Smooth muscle cell (in vitro differentiated cells): ENCODE measurements around the gene THEMIS. TPM values are rescaled to one million over a fixed set of nuclear protein-coding genes. Genes with fewer than 3 reads are reported as not detected.

Experiments
- DNase-seq: peaks from one replicate; lab custom pipeline; 2025; ENCODE audit not compliant: unreplicated experiment; lab: John Stamatoyannopoulos, UW
- H2AFZ ChIP-seq: fragments of 200-600 bp; sonication (generic); 2 replicates; pipeline ENCODE4 v1.6.0; 2016; ENCODE audit warnings: antibody characterized with exemption, low read depth, mild to moderate bottlenecking
- H3F3A ChIP-seq: fragments of 200-600 bp; sonication (generic); 2 replicates; pipeline ENCODE4 v1.6.0; 2017; ENCODE audit warnings: antibody characterized with exemption, low read depth
- H3K27ac ChIP-seq: fragments of 200-600 bp; sonication (generic); 2 replicates; pipeline ENCODE4 v1.5.1; 2016; ENCODE audit warnings: low read depth, mild to moderate bottlenecking
- H3K27me3 ChIP-seq: fragments of 200-600 bp; sonication (generic); 2 replicates; pipeline ENCODE4 v1.6.1; 2016; ENCODE audit warnings: low read depth, mild to moderate bottlenecking
- H3K36me3 ChIP-seq: fragments of 200-600 bp; sonication (generic); 2 replicates; pipeline ENCODE4 v1.5.1; 2016; ENCODE audit warnings: low read depth
- H3K4me1 ChIP-seq: fragments of 200-600 bp; sonication (generic); 2 replicates; pipeline ENCODE4 v1.5.1; 2016; ENCODE audit warnings: low read depth
- H3K4me2 ChIP-seq: fragments of 200-600 bp; sonication (generic); 2 replicates; pipeline ENCODE4 v1.6.0; 2016; ENCODE audit warnings: mild to moderate bottlenecking
- H3K4me3 ChIP-seq: fragments of 200-600 bp; sonication (generic); 2 replicates; pipeline ENCODE4 v1.5.1; 2016; ENCODE audit warnings: mild to moderate bottlenecking
- H3K79me2 ChIP-seq: fragments of 200-600 bp; sonication (generic); 2 replicates; pipeline ENCODE4 v1.6.0; 2016; ENCODE audit warnings: low read depth, mild to moderate bottlenecking
- H3K9ac ChIP-seq: fragments of 200-600 bp; sonication (generic); 2 replicates; pipeline ENCODE4 v1.6.0; 2016; ENCODE audit warnings: low read depth
- H3K9me3 ChIP-seq: fragments of 200-600 bp; sonication (generic); replicated peaks from 2 replicates; pipeline ENCODE4 v1.5.1; 2016; ENCODE audit warnings: low read depth
- H4K20me1 ChIP-seq: fragments of 200-600 bp; sonication (generic); 2 replicates; pipeline ENCODE4 v1.6.0; 2016; ENCODE audit warnings: low read depth
- WGBS: methylation state at CpG from one replicate; pipeline ENCODE4 v1.1.7; 2016; ENCODE audit warnings: low lambda C conversion rate; 5-methylcytosine and 5-hydroxymethylcytosine counted together
- polyA plus RNA-seq: library from polyadenylated mRNA; unstranded; fragments of >200 nt; fragmentation: Nextera tagmentation; extraction: Ambion mirVana; gene quantifications from 2 replicates; pipeline ENCODE4 v1.2.1, GENCODE V29; 2016
- total RNA-seq: library from RNA; depleted of rRNA; stranded (reverse); fragments of >200 nt; gene quantifications from 2 replicates; pipeline ENCODE4 v1.2.3, GENCODE V29; 2014
- TF ChIP-seq, protein P1 (sequence below): fragments of 200-600 bp; sonication (generic); IDR thresholded peaks from 2 replicates; pipeline ENCODE4 v1.5.1; 2017; ENCODE audit warnings: borderline replicate concordance, mild to moderate bottlenecking, antibody characterized with exemption; ENCODE audit not compliant: insufficient read depth, poor library complexity, severe bottlenecking

The THEMIS gene
- total and polyA plus RNA-seq, 2 experiments from 2014 or later, result not detected

- Histone ChIP-seq H3K36me3 (no peaks in the 10 kb centered on the region), H3K27me3 (no peaks in the 10 kb centered on the region), H3K27ac (no peak overlapping the region), H3F3A (no peaks in the 10 kb centered on the region), H3K4me3 (no peak overlapping the region), H3K4me1 (peaks cover 11% of the 10 kb centered on the region), H3K9ac (no peak overlapping the region), H2AFZ (no peak overlapping the region), H3K79me2 (no peaks in the 10 kb centered on the region), H3K4me2 (no peak overlapping the region), H3K9me3 (no peaks in the 10 kb centered on the region), H4K20me1 (no peaks in the 10 kb centered on the region)
- WGBS, result 88% methylated on average over 2 of the region's 2 CpGs
- no peak for DNase-seq
- TF ChIP-seq, protein P1, sequence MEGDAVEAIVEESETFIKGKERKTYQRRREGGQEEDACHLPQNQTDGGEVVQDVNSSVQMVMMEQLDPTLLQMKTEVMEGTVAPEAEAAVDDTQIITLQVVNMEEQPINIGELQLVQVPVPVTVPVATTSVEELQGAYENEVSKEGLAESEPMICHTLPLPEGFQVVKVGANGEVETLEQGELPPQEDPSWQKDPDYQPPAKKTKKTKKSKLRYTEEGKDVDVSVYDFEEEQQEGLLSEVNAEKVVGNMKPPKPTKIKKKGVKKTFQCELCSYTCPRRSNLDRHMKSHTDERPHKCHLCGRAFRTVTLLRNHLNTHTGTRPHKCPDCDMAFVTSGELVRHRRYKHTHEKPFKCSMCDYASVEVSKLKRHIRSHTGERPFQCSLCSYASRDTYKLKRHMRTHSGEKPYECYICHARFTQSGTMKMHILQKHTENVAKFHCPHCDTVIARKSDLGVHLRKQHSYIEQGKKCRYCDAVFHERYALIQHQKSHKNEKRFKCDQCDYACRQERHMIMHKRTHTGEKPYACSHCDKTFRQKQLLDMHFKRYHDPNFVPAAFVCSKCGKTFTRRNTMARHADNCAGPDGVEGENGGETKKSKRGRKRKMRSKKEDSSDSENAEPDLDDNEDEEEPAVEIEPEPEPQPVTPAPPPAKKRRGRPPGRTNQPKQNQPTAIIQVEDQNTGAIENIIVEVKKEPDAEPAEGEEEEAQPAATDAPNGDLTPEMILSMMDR, result no peak
Measured at GRCh38 chr6:127937102-127937501, 36.2 kb upstream of the THEMIS start.

DNA sequence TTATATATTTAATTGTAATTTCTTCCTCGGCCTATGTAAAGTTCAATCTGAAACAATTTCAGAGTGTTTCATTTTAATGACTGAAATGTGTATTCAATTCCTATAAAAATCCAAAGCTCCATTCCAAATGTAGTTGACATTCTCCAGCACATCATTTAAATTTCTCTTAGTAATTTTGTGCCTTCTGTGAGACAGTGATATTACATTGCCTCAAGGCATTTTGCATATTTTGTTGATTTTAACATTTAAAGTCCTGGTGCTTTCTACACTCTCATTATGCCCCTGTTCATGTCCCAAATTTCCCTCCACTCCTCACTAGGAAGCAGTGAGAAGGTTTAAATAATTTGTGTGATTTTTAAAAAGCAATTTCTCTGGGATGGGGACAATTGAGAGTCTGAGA, 34.1 kb upstream of the THEMIS start:
- Histone ChIP-seq H3K9me3 (no peaks in the 10 kb centered on the region), H3K27me3 (no peaks in the 10 kb centered on the region), H3K4me1 (peaks cover 11% of the 10 kb centered on the region), H3K4me2 (no peak overlapping the region), H3K36me3 (no peaks in the 10 kb centered on the region), H2AFZ (no peak overlapping the region), H3K79me2 (no peaks in the 10 kb centered on the region), H3F3A (no peaks in the 10 kb centered on the region), H3K9ac (no peak overlapping the region), H3K27ac (no peak overlapping the region), H3K4me3 (no peak overlapping the region), H4K20me1 (no peaks in the 10 kb centered on the region)
- TF ChIP-seq, protein P1, result no peak
- no peak for DNase-seq
- 96% methylated on average over 1 of the region's 1 CpG for WGBS

DNA sequence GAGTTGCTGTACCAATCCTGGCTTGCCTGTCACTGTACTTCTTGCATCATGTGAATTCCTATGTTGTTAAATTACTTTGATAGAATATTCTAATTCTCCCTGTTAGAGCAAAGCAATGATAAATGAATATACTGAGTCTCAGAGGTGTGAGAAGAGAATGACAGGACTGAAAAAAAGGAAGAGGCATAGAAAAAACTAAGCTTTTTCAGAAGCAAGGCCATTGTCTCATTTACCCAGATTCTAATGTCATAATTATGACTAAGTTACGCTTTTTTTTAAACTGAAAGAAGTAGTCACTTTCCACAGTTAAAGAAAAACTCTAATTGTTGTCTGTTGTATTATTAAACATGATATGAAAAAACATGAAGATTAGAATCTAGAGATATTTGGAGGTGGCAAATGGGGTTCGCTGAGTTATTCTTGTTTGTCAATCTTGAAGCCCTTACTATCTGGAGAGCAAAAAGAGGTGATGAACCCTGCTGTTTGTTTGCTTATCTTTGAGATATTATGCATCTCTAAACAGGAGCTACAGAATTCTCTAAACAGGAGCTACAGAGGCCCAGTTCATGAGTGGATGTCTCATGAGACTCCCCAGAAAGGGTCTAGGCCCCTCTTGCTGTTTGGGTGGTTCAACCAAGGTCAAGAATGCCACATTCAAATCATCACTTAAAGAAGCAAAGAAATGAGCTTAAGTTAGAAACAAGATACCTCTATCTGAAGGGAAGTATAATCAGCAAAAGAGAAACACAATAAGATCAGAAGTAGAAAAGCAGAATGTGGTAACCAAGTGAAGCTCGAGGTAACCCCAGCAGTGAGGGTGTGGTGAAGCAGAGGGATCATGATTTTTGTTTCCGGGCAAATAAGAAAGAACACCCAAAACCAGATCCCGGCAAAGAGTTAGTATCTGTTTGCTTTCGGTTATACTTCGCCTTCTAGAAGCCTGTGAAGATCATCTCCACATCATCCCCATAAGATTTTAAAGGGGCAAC, 33.3 kb upstream of the THEMIS start:
- Histone ChIP-seq H4K20me1 (no peaks in the 10 kb centered on the region), H3K27ac (no peak overlapping the region), H3K9me3 (no peaks in the 10 kb centered on the region), H2AFZ (no peak overlapping the region), H3K4me3 (no peak overlapping the region), H3K36me3 (no peaks in the 10 kb centered on the region), H3K79me2 (no peaks in the 10 kb centered on the region), H3K4me2 (no peak overlapping the region), H3K27me3 (no peaks in the 10 kb centered on the region), H3F3A (no peaks in the 10 kb centered on the region), H3K4me1 (peaks cover 3% of the 10 kb centered on the region), H3K9ac (no peak overlapping the region)
- TF ChIP-seq, protein P1, result no peak
- 96% methylated on average over 7 of the region's 7 CpGs for WGBS
- DNase-seq, result no peak
